NCI-H774 (cell line): Measurements from ENCODE around the gene CPPED1.
A peak's percentile ranks its signal among the peaks of the same experiment; 100 is the strongest.
"Not testable (repeated sequence)": the region's sequence is repeated elsewhere in the genome, so short reads cannot be mapped to it uniquely, and the experiment has no call there.

ENCODE experiments used
- DNase-seq: peaks from one replicate; lab custom pipeline; 2025; lab: John Stamatoyannopoulos, UW

The CPPED1 gene, protein sequence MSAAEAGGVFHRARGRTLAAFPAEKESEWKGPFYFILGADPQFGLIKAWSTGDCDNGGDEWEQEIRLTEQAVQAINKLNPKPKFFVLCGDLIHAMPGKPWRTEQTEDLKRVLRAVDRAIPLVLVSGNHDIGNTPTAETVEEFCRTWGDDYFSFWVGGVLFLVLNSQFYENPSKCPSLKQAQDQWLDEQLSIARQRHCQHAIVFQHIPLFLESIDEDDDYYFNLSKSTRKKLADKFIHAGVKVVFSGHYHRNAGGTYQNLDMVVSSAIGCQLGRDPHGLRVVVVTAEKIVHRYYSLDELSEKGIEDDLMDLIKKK

DNA sequence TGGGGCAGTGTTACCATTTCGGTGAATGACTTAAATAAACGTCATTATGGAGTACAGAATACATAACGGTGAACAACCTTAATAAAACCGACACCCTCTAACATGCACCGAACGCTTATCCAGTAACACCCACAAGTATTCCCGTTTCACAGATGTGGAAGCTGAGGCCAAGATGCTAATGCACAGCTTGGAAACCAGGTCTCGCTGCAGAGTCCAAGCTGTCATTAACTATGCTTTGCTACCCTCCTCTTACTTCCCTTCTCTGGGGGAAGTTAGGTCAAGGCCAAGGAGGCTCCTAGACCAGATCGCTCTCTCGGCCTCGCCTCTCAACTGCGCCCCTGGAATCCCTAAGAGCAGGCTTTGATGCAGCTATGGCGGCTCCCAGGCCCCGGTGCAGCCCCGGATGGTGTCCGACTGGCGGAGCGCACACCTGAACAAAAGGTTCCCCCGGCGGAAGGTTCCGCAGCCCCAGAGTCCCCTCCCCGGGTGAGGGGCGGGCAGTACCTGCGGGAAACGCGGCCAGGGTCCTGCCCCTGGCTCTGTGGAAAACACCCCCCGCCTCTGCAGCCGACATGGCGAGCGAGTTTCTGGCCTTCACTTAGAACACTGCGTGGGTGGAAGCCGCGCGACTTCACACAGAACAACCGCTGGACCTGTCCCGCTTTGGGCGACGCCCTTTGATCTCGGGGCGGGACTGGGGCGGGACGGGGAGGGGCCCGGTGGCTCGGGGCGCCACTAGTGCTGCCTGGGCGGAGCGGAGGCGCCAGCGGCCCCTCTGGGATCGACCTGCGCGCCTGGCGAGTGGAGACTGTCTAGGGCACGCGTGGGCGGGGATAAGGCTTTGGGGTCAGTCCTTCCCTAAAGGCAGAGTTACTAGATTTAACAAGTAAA lies at the start of gene CPPED1:
Gene CPPED1, minus strand, starts transcription at position 685 of the 891 bp plus-strand sequence. Its CDS starts 111 bp downstream, at position 574.
- peak; percentile 86 for DNase-seq

DNA sequence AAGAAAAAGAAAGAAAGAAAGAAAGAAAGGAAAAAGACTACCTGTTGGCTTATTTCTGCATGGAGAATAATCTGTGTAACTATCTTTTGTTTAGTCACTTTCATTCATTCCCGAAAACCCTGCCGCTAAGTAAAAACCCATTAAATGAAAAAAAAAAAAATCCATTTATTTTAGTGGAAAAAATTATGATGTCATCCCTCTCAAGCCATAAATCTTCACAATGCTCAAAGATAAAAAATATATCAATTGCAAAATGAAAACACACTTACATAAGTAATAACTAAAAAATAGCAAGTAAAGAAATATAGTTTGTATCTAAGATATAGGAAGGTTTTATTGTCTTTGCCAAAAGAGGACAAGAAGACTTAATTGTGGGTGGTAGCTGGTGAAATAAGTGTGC lies 46.5 kb upstream of the CPPED1 start:
- no peak for DNase-seq

DNA sequence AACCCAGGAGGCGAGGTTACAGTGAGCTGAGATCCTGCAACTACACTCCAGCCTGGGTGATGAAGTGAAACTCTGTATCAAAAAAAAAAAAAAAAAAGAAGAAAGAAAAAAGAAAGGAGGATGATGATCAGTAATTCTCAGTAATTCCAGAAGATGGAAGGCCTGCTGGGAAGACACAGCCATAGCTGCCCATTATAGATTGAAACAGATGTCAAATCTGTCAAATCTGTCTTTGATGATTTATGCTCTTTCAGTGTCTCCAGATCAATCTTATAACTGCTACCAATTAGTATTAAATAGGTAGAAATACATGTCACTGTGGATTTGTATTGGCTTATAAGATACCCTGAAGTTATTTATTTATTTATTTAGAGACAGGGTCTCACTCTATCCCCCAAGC lies 42.9 kb upstream of the CPPED1 start:
- DNase-seq = no peak

DNA sequence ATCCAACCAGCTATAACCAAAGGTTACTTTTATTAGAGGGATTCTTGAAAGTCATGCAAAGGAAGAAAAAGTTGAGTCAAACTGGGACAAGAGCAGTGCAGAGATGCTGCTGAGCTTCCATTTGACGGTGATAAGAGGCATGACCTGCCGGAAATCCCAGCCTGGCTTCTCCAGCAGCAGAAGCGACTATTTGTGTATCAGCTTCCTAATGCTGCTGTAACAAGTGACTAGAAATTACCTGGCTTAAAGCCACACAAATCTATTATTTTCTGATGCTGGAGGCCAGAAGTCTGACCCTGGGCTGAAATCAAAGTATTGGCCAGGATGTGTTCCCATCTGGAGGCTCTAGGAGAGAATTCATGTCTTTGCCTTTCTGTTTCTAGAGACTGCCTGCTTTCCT lies 41.6 kb upstream of the CPPED1 start:
- DNase-seq = no peak

DNA sequence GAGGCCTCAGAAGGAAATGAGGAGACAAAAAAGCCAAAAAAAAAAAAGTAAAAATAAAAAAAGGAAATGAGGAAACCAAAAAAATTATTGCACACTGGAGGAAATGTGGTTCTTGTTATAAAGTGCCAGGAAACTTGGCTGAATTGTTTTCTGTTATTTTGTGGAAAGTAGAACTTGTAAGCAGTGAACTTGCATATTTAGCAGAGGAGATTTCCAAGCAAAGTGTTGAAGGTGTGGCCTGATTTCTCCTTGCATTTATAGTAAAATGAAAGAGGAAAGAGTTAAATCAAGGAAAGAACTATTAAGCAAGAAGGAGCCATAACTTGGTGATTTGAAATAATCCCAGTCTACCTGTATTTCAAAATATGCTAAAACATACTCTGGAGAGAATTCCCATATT lies 34.1 kb upstream of the CPPED1 start:
- DNase-seq = no peak

DNA sequence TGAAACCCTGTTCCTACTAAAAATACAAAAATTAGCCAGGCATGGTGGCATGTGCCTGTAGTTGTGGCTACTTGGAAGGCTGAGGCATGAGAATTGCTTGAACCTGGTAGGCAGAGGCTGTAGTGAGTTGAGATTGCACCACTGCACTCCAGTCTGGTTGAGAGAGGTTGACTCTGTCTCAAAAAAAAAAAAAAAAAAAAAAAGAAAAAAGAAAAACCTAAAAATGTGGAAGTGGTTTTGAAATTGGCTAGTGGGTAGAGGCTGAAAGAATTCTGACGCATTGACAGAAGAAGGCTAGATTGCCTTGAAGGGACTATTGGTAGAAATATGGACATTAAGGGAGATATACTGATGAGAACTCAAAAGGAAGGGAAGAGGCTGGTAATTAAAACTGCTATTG lies 33.6 kb upstream of the CPPED1 start:
- no peak for DNase-seq

DNA sequence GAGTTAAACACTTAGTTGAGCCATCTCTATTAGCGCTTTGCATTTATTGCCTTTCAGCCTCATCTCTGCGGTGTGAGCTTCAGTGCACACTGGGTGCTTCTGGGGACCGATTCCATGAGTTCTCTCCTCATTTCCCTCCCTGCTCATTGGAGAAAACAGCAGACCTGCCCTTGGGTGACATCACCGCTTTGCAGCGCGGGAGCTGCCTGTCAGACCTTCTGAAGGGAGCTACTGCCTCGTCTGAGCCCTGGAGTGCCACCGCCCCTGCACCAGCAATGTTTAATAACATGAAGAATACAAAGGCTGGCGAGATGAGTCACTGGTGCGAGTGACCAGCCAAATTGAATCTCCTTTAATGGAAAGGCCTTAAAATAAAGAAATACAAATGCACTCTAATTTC lies 30.2 kb upstream of the CPPED1 start:
- peak; percentile 65 for DNase-seq

DNA sequence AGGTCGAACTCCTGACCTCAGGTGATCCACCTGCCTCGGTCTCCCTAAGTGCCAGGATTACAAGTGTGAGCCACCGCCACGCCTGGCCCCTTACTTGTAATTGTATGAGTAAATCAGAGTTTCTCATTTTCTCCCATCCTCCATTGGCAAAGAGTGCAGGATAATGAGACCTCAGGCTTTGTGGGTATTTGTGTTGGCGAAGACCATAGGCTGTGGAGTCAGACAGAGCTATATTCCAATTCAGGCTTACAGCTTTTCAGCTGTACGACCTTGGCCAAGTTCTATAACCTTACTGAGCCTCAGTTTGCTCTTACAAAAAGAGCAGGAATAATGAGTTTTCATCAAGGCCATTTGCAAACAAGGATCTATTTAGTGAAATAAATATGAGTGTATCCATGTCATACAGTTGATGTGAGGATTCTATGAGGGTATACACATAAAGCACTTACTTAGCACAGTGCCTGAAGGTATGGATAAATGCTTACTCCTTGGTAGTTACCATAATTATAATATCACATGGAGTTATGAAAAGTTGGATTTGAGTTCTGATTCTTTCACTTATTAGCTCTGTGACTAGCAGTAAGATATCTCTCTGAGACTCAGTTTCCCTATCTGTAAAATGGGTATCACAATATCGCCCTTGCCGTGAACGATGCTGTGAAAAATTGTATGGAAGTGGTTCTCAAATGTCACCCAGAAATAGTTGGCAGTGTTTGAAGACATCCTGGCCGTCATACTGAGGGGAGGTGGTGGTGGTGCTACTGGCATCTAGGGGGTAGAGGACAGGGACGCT lies 25.6 kb upstream of the CPPED1 start:
- no peak for DNase-seq

DNA sequence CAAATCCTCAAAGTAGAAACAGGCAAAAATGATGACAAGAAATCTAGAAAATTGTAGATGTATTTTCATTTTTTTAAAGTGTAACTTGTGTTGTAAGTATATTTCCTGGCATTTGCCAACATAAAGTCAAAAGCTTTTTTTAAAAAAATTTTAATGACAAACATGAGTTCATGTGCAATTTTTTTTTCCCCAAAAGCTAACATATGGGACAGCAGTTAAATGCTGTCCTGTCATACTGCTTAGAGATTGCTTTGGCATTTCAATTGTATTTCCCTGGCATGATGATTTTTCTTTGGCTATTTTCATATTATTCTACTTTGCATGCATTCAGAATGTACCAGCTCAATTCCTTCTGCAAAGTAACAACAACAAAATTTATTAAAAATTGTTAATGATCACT lies 24.5 kb upstream of the CPPED1 start:
- DNase-seq = no peak

DNA sequence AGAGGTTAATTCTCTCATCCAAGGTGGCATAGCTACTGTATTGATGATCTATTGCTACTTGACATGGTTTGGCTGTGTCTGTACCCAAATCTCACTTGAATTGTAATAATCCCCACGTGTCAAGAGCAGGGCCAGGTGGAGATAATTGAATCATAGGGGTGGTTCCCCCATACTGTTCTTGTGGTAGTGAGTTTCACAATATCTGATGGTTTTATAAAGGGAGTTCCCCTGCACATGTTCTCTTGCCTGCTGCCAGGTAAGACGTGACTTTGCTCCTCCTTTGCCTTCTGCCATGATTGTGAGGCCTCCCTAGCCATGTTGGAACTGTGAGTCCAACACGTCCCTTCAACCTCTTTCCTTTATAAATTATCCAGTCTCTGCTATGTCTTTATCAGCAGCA lies 22.9 kb upstream of the CPPED1 start:
- DNase-seq = no peak

DNA sequence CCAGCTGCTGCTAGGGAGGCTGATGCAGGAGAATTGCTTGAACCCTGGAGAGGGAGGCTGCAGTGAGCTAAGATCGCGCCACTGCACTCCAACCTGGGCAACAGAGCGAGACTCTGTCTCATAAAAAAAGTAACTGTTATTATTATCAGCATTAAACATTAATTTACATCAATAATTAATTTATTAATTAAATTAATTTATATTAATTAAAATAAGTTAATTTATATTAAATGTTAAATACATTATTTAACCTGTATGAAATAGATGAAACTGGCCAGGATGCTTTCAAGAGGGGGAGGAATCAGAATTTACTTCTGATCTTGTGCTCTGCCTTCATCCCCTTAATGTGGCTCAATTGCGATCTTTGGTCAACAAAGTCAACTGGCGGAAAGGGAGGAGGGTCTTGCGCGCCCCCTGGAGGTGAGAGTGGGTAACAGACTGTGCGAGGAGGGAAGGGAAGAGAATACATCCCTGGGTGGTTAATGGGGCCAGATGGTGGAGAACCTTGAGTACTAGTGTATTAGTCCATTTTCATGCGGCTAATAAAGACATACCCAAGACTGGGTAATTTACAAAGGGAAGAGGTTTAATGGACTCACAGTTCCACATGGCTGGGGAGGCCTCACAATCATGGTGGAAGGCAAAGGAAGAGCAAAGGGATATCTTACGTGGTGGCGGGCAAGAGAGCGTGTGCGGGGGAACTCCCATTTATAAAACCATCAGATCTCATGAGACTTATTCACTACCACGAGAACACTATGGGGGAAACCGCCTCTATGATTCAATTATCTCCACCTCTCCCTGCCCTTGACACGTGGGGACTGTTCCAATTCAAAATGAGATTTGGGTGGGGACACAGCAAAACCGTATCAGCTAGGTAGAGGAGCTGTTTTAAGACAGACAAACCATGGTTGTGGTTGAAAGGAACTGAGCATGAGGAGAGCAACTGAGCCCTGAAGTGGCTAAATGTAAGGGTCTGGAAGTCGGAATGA lies 15.7 kb upstream of the CPPED1 start:
- DNase-seq = no peak

DNA sequence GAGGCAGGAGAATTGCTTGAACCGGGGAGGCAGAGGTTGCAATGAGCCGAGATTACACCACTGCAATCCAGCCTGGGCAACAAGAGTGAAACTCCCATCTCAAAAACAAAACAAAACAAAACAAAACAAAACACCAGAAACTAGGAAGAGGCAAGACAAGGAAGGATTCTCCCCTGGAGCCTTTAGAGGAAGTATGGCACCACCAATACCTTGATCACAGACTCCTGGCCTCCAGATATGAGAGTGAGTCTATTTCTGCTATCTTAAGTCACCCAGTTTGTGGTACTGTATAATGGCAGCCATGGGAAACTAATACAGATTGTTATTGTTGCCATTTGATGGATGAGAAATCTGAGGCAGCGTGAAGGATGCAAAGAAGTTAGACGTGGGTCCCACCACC lies 14.6 kb upstream of the CPPED1 start:
- DNase-seq = no peak

DNA sequence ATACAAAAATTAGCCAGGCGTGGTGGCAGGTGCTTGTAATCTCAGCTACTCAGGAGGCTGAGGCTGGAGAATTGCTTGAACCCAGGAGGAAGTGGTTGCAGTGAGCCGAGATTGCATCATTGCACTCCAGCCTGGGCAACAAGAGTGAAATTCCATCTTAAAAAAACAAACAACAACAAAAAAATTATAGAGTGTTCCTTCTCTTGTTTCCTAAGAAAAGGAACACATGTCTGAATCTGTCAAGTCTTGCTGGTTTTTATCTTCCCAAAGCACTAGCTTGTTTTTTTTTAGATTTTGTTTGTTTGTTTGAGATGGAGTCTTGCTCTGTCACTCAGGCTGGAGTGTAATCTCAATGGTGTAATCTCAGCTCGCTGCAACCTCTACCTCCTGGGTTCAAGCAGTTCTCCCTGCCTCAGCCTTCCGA lies 13.1 kb upstream of the CPPED1 start:
- DNase-seq = not testable (repeated sequence)

DNA sequence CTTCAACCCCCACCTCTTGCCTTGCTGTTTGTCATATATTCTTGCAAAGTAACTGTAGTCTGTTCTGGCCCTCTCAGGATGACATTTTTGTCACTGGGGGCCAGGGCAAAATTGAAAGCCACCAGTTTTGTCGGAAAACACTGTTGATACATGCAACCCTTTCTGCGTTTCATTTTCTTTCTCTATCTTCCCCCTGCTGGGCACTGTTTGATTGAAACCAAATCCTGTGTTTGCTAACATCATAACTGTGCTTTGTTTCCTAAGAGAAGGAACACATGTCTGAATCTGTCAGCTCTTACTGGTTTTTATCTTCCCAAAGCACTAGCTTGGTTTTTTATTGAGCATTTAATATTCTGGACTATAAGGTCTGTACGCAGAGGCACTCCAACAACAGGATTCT lies 11.7 kb upstream of the CPPED1 start:
- no peak for DNase-seq

DNA sequence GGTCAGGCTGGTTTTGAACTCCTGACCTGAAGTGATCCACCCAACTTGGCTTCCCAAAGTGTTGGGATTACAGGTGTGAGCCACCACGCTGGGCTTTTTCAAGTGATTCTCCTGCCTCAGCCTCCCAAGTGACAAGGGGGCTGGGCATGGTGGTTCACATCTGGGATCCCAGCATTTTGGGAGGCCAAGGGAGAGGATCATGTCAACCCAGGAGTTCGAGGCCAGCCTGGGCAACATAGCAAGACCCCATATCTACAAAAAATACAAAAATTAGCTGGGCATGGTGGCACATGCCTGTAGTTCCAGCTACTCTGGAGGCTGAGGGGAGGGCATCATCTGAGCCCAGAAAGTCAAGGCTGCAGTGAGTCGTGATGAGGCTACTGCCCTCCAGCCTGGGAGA lies 10.0 kb upstream of the CPPED1 start:
- not testable (repeated sequence) for DNase-seq

DNA sequence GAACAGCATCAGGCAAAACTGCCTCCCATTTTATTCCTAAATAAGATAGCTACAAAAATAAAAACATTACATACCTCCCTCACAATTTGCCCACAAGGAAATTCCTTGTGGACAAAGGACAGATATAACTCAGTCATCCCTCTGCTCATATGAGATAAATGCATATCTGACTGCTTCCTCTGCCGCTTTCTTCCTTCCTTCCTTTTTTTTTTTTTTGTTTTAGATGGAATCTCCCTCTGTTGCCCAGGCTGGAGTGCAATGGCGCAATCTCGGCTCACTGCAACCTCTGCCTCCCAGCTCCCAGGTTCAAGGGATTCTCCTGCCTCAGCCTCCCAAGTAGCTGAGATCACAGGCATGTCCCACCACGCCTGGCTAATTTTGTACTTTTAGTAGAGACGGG lies 9.6 kb upstream of the CPPED1 start:
- DNase-seq = not testable (repeated sequence)

DNA sequence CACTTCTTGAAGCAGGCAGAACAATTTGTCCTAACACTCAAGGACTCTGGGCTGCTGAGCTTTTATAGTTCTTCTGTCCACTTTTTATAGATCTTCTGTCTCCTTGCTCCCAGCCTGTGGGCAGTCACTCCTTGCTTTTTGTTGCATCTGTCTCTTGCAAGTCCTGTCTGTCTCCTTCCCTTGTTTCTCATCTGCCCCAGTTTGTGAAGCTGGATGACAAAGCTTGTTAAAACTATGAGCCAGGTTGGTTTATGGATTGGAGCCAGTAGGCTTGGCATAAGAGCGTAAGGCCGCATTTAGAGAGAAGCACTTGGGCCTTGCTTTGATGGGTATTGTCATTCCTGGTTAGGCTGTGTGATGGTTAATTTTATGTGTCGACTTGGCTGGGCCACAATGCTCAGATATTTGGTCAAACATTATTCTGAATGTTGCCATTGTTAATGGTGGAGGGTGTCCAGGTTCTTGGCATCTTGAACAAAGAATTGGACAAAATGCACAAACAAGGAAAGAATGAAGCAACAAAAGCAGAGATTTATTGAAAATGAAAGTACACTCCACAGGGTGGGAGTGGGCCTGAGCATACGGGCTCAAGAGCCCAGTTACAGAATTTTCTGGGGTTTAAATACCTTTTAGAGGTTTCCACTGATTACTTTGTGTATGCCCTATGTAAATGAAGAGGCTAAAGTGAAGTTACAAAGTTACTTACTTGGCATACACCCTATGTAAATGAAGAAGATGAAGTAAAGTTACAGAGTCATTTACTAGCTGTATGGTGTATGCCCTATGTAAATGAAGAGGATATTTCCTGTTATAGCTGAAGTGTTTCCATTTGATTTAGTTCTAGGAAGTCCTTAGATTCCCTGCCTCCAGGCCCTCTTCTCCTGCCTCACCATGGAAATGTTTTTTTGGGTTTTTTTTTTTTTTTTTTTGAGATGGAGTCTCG lies 8.0 kb upstream of the CPPED1 start:
- no peak for DNase-seq

DNA sequence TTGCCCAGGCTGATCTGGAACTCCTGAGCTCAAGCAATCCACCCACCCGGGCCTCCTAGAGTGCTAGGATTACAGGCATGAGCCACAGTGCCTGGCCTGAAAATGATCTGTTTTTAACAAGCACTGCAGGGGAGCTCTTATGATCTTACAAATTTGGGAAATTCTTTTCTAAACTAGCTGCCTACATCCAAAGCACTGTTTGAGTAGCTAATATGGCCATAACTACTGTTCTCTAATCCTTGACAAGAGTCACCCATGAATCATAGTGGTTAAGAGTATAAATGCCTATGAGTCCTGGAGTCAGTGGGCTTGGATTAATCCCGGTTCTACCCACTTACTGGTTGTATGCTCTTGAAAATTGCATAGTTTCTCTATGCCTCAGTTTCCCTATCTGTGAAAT lies 1.4 kb upstream of the CPPED1 start:
- no peak for DNase-seq

DNA sequence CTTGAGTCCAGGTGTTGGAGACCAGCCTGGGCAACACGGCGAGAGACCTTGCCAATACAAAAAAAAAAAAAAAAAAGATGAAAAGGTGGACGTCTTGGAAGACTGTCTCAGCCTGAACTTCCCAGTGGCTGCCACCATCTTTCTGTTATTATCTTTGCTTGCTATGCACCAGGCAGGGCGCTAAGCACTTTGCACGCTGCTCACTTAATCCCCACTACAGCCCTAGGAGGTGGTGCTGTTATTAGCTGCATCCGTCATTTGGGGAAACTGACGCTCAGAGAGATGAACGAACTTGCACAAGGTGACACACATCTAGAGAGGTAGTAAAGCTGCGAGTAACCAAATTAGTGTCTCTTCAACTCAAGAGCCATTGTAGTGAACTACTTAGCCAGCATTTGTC lies 708 bp upstream of the CPPED1 start:
- DNase-seq = no peak

DNA sequence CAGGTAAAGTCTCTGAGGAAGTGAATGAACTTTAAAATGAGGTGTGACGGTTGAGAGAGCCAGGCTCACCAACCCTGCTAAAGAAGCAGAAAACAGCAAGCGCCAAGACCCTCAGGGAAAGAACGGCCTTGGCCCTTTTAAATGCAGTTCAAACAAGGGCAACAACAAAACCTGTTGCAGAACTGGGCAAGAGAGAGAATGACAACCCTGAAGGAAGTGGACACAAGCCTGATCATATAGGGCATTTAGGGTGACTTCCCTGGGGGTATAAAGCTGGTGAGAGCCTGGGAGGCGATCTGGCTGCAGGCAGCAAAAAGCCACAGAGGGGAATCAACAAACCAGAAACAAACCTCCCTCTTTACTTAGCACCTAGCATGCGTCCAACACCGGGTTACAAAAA lies 1.0 kb downstream of the CPPED1 start:
- DNase-seq = no peak
